Endothelial cell of umbilical vein (primary cell): ENCODE data around the gene SCAMP5. TPM values are rescaled to one million over a fixed set of nuclear protein-coding genes. Genes with fewer than 3 reads are reported as not detected.

Source experiments
- BruUV-seq: library from RNA; stranded (reverse); fragments of 400-500 nt; replicated peaks from 2 replicates; lab custom pipeline; 2021; lab: Mats Ljungman, UMichigan
- CTCF ChIA-PET: fragments of 300-600, 350-600 bp; sonication (Branson Sonifier 250); formaldehyde crosslinking; loops from one replicate; lab custom pipeline; 2021; ENCODE audit warnings: antibody characterized with exemption, inconsistent platforms; lab: Charles Lee
- POLR2A ChIA-PET: fragments of 300-600, 350-600 bp; sonication (Branson Sonifier 250); formaldehyde crosslinking; loops from one replicate; lab custom pipeline; 2021; ENCODE audit warnings: antibody characterized with exemption, inconsistent platforms; lab: Charles Lee
- DNase-seq: peaks from one replicate; pipeline ENCODE4 v3.0.0-alpha.2; 2011; ENCODE audit warnings: low read depth, low spot score
- FAIRE-seq: peaks from 2 replicates; lab custom pipeline; 2011; peaks lifted over from hg19 to GRCh38; lab: Jason Lieb, UNC
- H2AFZ ChIP-seq: 2 replicates; pipeline ENCODE4 v1.6.0; 2012; ENCODE audit warnings: low read depth, low read length, control low read depth, inconsistent platforms
- H3K27ac ChIP-seq: 2 replicates; pipeline ENCODE4 v1.5.1; 2011; ENCODE audit warnings: low read depth, mild to moderate bottlenecking, control low read depth, low read length, moderate library complexity; ENCODE audit not compliant: insufficient read depth
- H3K27me3 ChIP-seq, 2 experiments: 2 replicates each; pipeline versions ENCODE4 v1.6.0 to v1.6.1; 2011; ENCODE audit warnings: low read length in 2 of 2, mixed read lengths in 1 of 2; ENCODE audit not compliant: control insufficient read depth in 2 of 2, insufficient read depth in 2 of 2
- H3K36me3 ChIP-seq, 2 experiments: 2 replicates in 1 of 2; 3 replicates in 1 of 2; pipeline ENCODE4 v1.5.1; 2011; ENCODE audit warnings: low read length in 2 of 2, mild to moderate bottlenecking in 1 of 2, moderate library complexity in 1 of 2; ENCODE audit not compliant: control insufficient read depth in 2 of 2, insufficient read depth in 2 of 2; ENCODE audit errors: extremely low read depth in 1 of 2
- H3K4me1 ChIP-seq: 3 replicates; pipeline ENCODE4 v1.5.1; 2011; ENCODE audit warnings: mild to moderate bottlenecking, low read length; ENCODE audit not compliant: control insufficient read depth, insufficient read depth; ENCODE audit errors: extremely low read depth
- H3K4me2 ChIP-seq: 2 replicates; pipeline ENCODE4 v1.6.1; 2011; ENCODE audit warnings: low read length, control low read depth, mixed read lengths; ENCODE audit not compliant: insufficient read depth
- H3K4me3 ChIP-seq, 3 experiments: fragments of 200-600 bp in 1 of 3; sonication (generic), shearing (Covaris generic) in 1 of 3; replicated peaks in 1 of 3; 2 replicates each; pipeline ENCODE4 v1.5.1; 2011 to 2016; ENCODE audit warnings: control low read depth in 3 of 3, low read length in 3 of 3, mild to moderate bottlenecking in 2 of 3, inconsistent platforms in 1 of 3, low read depth in 1 of 3, moderate library complexity in 1 of 3; ENCODE audit not compliant: insufficient read depth in 1 of 3
- H3K79me2 ChIP-seq: 2 replicates; pipeline ENCODE4 v1.6.0; 2012; ENCODE audit warnings: low read length, inconsistent platforms; ENCODE audit not compliant: control insufficient read depth, insufficient read depth
- H3K9ac ChIP-seq: replicated peaks from 2 replicates; pipeline ENCODE3; 2011; ENCODE audit warnings: low read length, control low read depth; ENCODE audit not compliant: insufficient read depth; ENCODE audit errors: extremely low read depth
- H3K9me1 ChIP-seq: replicated peaks from 3 replicates; pipeline ENCODE4 v1.6.0; 2011; ENCODE audit warnings: mild to moderate bottlenecking, low read length; ENCODE audit not compliant: control insufficient read depth, insufficient read depth; ENCODE audit errors: extremely low read depth
- H3K9me3 ChIP-seq: replicated peaks from 2 replicates; pipeline ENCODE4 v1.5.1; 2012; ENCODE audit warnings: low read length, inconsistent platforms; ENCODE audit not compliant: control insufficient read depth, insufficient read depth
- H4K20me1 ChIP-seq: replicated peaks from 2 replicates; pipeline ENCODE3; 2011; ENCODE audit warnings: mild to moderate bottlenecking, low read length; ENCODE audit not compliant: control insufficient read depth, insufficient read depth; ENCODE audit errors: extremely low read depth
- EZH2 ChIP-seq: IDR thresholded peaks from 2 replicates; pipeline ENCODE4 v1.6.1; 2012; ENCODE audit warnings: borderline replicate concordance, low read depth, mild to moderate bottlenecking, moderate library complexity, low read length, inconsistent platforms; ENCODE audit not compliant: severe bottlenecking
- FOS ChIP-seq: IDR thresholded peaks from 2 replicates; pipeline ENCODE4 v1.6.1; 2011; ENCODE audit warnings: mild to moderate bottlenecking, low read length, moderate library complexity, borderline replicate concordance; ENCODE audit not compliant: insufficient read depth
- GATA2 ChIP-seq: IDR thresholded peaks from 2 replicates; pipeline ENCODE4 v1.7.0; 2011; ENCODE audit warnings: low read depth, mild to moderate bottlenecking, moderate library complexity, mixed read lengths, low read length; ENCODE audit not compliant: insufficient read length, insufficient read depth
- JUN ChIP-seq: IDR thresholded peaks from 2 replicates; pipeline ENCODE4 v1.6.1; 2011; ENCODE audit warnings: borderline replicate concordance, low read depth; ENCODE audit not compliant: insufficient read length, insufficient read depth
- MYC ChIP-seq: IDR thresholded peaks from one replicate; pipeline ENCODE4 v1.6.1; 2011; ENCODE audit warnings: mild to moderate bottlenecking, low read depth, low read length
- POLR2A ChIP-seq: IDR thresholded peaks from 2 replicates; pipeline ENCODE4 v1.6.1; 2012; ENCODE audit warnings: low read depth, mild to moderate bottlenecking, control low read depth, low read length
- POLR2AphosphoS5 ChIP-seq: IDR thresholded peaks from 2 replicates; pipeline ENCODE4 v1.6.1; 2012; ENCODE audit warnings: low read depth, mild to moderate bottlenecking, control low read depth, low read length, moderate library complexity; ENCODE audit not compliant: insufficient read depth
- dilution Hi-C: fragments of 300-500 bp; cut with MboI; formaldehyde crosslinking; loops from one replicate; pipeline ENCODE4 v1.15.0; 2019; ENCODE audit warnings: low sequenced_read_pairs; ENCODE audit not compliant: extremely low pct_ligation_motif_present
- intact Hi-C: fragments of 100-400 bp; cut with micrococcal nuclease; formaldehyde crosslinking; loops from one replicate; pipeline ENCODE4 v1.10.0; 2022
- polyA plus RNA-seq, 4 experiments: library from polyadenylated mRNA; depleted of rRNA in 3 of 4; stranded (reverse) in 3 of 4; unstranded in 1 of 4; fragments of >200 nt; gene quantifications; 2 replicates each; pipeline versions ENCODE4 v1.2.1 to v1.2.3, GENCODE V29; 2011 to 2012; ENCODE audit warnings: missing spikeins in 1 of 4
- total RNA-seq: library from RNA; stranded (reverse); gene quantifications from 2 replicates; pipeline ENCODE4 v1.2.3, GENCODE V29; 2021
- TF ChIP-seq, protein P1 (sequence below): IDR thresholded peaks from 2 replicates; pipeline ENCODE4 v1.6.1; 2011; ENCODE audit not compliant: insufficient read depth, insufficient read length
- TF ChIP-seq, protein P2 (sequence below), 2 donors: IDR thresholded peaks; 1 replicate in 1 of 2; 2 replicates in 1 of 2; pipeline ENCODE4 v1.5.1; 2011; ENCODE audit warnings: low read length in 2 of 2, mild to moderate bottlenecking in 2 of 2, moderate library complexity in 2 of 2, control low read depth in 1 of 2, inconsistent platforms in 1 of 2, low read depth in 1 of 2; ENCODE audit not compliant: insufficient read depth in 1 of 2; ENCODE audit errors: extremely low read depth in 1 of 2

Gene SCAMP5
- total and polyA plus RNA-seq, 2 donors (not counting 3 experiments of a cell fraction or from before 2014, with no cell fraction given): 1.9 to 6.2 TPM

DNA sequence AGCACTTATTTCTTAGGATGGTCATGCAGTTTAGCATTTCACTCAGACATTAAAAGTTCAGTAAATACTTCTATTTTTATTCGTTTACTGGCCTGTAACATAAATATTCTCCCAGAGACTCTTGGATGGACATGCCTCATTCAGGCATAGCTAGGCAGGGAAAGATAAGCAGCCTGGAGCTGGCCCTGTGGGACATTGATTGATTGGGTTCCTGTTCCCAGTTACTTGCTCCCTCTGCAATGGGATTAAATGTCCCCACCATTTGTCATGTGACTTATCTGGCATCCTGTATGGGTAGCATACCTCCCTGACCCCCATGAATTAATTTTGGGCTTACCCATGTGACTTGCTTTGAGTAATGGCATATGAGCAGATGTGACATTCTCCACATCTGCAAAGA, 2.7 kb upstream of the SCAMP5 start:
- no peak for FAIRE-seq

More for the DNA sequence above, 2.7 kb upstream of the SCAMP5 start:
- dilution Hi-C loops: no loop called here
- Histone ChIP-seq H3K9me1 (no peaks in the 10 kb centered on the region), H3K27me3 (peaks cover 10 to 20% of the 10 kb centered on the region in 2 experiments), H3K9me3 (no peaks in the 10 kb centered on the region), H3K36me3 (no peaks in the 10 kb centered on the region), H2AFZ (no peak overlapping the region), H3K4me3 (no peak overlapping the region), H3K79me2 (no peaks in the 10 kb centered on the region), H3K4me2 (no peak overlapping the region), H3K4me1 (peaks cover 15% of the 10 kb centered on the region), H3K27ac (no peak overlapping the region), H4K20me1 (no peaks in the 10 kb centered on the region), H3K9ac (no peak overlapping the region)
- ChIA-PET POLR2A (interaction anchor here (0.7 kb wide), 1 partner anchor 36 kb away, joined by 3 read pairs; the partner anchor contains the start of gene RPP25), CTCF (no interaction called here)
- intact Hi-C loops: no loop called here
- no peak for DNase-seq
- no peak for TF ChIP-seq JUN
- no peak for TF ChIP-seq FOS
- TF ChIP-seq, protein P1, sequence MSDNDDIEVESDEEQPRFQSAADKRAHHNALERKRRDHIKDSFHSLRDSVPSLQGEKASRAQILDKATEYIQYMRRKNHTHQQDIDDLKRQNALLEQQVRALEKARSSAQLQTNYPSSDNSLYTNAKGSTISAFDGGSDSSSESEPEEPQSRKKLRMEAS: no peak
- TF ChIP-seq, protein P2, sequence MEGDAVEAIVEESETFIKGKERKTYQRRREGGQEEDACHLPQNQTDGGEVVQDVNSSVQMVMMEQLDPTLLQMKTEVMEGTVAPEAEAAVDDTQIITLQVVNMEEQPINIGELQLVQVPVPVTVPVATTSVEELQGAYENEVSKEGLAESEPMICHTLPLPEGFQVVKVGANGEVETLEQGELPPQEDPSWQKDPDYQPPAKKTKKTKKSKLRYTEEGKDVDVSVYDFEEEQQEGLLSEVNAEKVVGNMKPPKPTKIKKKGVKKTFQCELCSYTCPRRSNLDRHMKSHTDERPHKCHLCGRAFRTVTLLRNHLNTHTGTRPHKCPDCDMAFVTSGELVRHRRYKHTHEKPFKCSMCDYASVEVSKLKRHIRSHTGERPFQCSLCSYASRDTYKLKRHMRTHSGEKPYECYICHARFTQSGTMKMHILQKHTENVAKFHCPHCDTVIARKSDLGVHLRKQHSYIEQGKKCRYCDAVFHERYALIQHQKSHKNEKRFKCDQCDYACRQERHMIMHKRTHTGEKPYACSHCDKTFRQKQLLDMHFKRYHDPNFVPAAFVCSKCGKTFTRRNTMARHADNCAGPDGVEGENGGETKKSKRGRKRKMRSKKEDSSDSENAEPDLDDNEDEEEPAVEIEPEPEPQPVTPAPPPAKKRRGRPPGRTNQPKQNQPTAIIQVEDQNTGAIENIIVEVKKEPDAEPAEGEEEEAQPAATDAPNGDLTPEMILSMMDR (IDR thresholded peaks at IDR 0.05; ENCODE audit: extremely low read depth in 1 of 2, insufficient read depth in 1 of 2, low read depth in 1 of 2, low read length in 2 of 2): no peak
- no peak for TF ChIP-seq EZH2
- no peak for TF ChIP-seq GATA2
- no peak for TF ChIP-seq POLR2AphosphoS5
- no peak for TF ChIP-seq POLR2A
- no peak for TF ChIP-seq MYC
- no TSS peak for BruUV-seq
